WI38 (cell line): ENCODE data around the gene C9orf50.

Experiments
- H3K4me3 ChIP-seq: 2 replicates; pipeline ENCODE4 v1.5.1; 2011; ENCODE audit warnings: low read depth, mild to moderate bottlenecking, control low read depth, low read length
- TF ChIP-seq, protein P1 (sequence below): IDR thresholded peaks from 2 replicates; pipeline ENCODE4 v1.5.1; 2012; ENCODE audit warnings: low read depth, mild to moderate bottlenecking, control low read depth, low read length

The C9orf50 gene

DNA sequence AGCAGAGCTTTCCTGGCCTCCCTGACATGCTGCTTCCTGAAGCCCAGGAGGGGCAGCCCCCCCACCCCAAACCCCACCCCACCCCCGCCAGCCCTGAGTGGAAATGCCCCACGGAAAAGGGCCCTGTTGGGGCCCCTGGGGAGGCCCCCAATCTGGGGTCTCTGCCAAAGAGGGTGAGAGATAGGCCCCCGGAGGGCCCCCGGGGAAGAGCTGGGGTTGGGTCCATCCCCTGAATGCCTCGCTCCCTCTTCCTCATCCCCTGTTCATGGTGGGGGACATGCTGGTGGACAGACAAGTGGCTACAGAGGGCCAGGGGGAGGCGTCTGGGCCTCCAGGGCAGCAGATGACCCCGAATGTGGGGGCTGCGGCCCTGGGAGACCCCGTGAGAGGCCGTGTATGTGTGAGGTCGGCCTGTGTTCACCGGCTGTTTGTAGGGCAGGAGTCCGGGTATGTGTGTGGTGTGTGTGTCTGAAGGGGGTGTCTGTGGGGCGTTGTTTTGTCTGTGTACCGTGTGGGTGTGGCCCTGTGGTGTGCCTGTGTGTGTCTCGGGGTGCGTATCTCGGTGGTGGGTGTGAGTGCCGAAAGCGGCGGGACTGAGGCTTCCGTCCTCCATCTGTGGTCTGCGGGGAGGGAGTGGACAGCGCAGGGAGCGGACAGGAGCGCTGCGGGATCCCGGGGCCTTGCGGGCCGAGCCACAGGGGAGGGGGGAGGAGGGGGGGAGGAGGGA lies 11.3 kb downstream of the C9orf50 start:
- TF ChIP-seq, protein P1, sequence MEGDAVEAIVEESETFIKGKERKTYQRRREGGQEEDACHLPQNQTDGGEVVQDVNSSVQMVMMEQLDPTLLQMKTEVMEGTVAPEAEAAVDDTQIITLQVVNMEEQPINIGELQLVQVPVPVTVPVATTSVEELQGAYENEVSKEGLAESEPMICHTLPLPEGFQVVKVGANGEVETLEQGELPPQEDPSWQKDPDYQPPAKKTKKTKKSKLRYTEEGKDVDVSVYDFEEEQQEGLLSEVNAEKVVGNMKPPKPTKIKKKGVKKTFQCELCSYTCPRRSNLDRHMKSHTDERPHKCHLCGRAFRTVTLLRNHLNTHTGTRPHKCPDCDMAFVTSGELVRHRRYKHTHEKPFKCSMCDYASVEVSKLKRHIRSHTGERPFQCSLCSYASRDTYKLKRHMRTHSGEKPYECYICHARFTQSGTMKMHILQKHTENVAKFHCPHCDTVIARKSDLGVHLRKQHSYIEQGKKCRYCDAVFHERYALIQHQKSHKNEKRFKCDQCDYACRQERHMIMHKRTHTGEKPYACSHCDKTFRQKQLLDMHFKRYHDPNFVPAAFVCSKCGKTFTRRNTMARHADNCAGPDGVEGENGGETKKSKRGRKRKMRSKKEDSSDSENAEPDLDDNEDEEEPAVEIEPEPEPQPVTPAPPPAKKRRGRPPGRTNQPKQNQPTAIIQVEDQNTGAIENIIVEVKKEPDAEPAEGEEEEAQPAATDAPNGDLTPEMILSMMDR: no peak
- H3K4me3 ChIP-seq: no peak overlapping the region

DNA sequence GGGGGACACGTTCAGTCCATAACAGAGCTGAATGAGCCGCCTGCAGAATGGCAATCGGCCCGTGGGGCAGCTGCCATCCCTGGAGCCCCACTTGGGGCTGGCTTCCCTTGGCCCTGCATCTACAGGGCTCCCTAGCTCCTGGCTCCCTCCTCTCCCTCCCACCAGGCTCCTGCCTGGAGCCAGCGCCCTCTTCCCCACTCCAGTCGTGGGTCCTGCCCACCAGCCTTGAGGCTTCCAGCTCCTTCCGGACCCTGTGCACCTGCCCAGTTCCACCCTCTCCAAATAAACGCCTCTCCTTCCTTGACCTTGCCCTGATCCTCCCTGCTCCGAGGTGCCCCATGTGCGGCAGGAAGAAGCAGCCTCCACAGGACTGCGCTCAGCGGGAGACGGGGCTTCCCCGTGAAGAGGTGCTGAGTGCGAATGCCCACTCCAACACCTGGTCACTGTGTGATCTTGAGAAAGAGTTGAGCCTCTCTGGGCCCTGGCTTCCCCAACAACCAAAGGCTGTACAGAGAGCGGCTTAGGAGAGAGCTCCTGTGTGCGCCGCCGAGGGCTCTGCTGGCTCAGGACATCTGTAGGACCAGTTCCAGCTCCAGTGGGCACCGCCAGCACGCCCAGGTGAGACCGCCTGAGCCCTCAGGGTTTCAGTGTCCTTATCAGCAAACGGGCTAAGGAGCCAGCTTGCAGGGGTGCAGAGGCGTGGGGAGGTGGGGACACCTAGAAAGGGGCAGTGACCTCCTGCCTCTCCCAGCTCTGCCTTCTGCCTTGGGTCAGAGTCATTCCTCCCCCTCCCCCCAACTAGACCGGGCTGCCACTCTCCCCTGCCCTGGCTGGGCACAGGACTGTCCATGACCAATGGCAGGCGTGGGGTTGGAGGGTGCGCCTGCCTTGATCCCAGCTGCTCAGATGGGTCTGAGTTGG lies 12.1 kb downstream of the C9orf50 start:
- TF ChIP-seq, protein P1: no peak
- no peak overlapping the region for H3K4me3 ChIP-seq

DNA sequence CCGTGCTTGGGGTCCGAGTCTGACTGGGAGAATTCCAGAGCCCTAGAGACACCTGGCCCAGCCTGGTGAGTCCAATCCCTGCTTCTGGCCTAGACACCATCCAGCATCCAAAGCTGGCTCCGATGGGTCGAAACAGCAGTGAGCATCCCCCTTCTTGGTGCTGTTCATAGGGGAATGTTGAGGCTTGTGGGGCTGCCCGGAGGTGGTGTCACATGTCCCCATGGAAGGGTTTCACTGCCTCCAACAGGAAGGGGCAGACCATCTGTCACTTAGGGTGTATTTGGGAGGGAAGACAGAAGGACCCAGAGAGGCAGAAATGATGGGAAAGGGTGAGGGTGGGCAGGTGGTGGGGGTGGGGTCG lies 13.9 kb downstream of the C9orf50 start:
- TF ChIP-seq, protein P1: no peak
- H3K4me3 ChIP-seq: no peak overlapping the region

GRCh38 chr9:129606161-129607026 lies 14.5 kb downstream of the C9orf50 start:
- H3K4me3 ChIP-seq: no peak overlapping the region

GRCh38 chr9:129604766-129605163 lies 16.1 kb downstream of the C9orf50 start:
- no peak overlapping the region for H3K4me3 ChIP-seq
- TF ChIP-seq, protein P1: no peak

More at GRCh38 chr9:129606161-129607026, 14.5 kb downstream of the C9orf50 start:
- TF ChIP-seq, protein P1: no peak

- TF ChIP-seq, protein P1: no peak
- H3K4me3 ChIP-seq: no peak overlapping the region
Observed at GRCh38 chr9:129604056-129604765, 16.7 kb downstream of the C9orf50 start.
